OCI-LY3 (cell line): ENCODE data around the gene OSBPL8.
"Not testable (repeated sequence)": the region's sequence is repeated elsewhere in the genome, so short reads cannot be mapped to it uniquely, and the experiment has no call there.

Source experiments
- H2AFZ ChIP-seq: fragments of 200-600, 300-600 bp; shearing (Covaris generic); 2 replicates; pipeline ENCODE4 v1.6.0; 2014; ENCODE audit warnings: antibody characterized with exemption, low read depth, low read length
- H3K27ac ChIP-seq: fragments of 200-600, 300-600 bp; sonication (generic); 2 replicates; pipeline ENCODE4 v1.5.1; 2014; ENCODE audit warnings: mild to moderate bottlenecking, low read length, moderate library complexity, mixed read lengths
- H3K27me3 ChIP-seq: fragments of 200-600, 300-600 bp; sonication (generic); 2 replicates; pipeline ENCODE4 v1.6.1; 2014; ENCODE audit warnings: low read depth, low read length, mixed read lengths
- H3K36me3 ChIP-seq: fragments of 200-600, 300-600 bp; sonication (generic); replicated peaks from 2 replicates; pipeline ENCODE3; 2014; ENCODE audit warnings: low read depth, low read length, mixed read lengths
- H3K4me1 ChIP-seq: fragments of 300-600, 200-600 bp; sonication (generic); 2 replicates; pipeline ENCODE4 v1.6.1; 2014; ENCODE audit warnings: low read length, mixed read lengths
- H3K4me2 ChIP-seq: fragments of 200-600, 300-600 bp; sonication (generic); 2 replicates; pipeline ENCODE4 v1.6.1; 2014; ENCODE audit warnings: low read length, mixed read lengths
- H3K4me3 ChIP-seq: fragments of 300-600, 200-600 bp; sonication (generic); 2 replicates; pipeline ENCODE4 v1.5.1; 2014; ENCODE audit warnings: antibody characterized with exemption, mild to moderate bottlenecking, low read length, moderate library complexity
- H3K79me2 ChIP-seq: fragments of 300-600, 200-600 bp; shearing (Covaris generic); 2 replicates; pipeline ENCODE4 v1.6.1; 2014; ENCODE audit warnings: mild to moderate bottlenecking, low read length, mixed read lengths
- H3K9ac ChIP-seq: fragments of 300-600, 200-600 bp; shearing (Covaris generic); 2 replicates; pipeline ENCODE4 v1.6.0; 2014; ENCODE audit warnings: mild to moderate bottlenecking, low read length, moderate library complexity
- H3K9me3 ChIP-seq: fragments of 200-600, 300-600 bp; shearing (Covaris generic); 2 replicates; pipeline ENCODE4 v1.6.1; 2014; ENCODE audit warnings: low read length, mixed read lengths; ENCODE audit not compliant: insufficient read depth
- H4K20me1 ChIP-seq: fragments of 200-600, 300-600 bp; sonication (generic); 2 replicates; pipeline ENCODE4 v1.6.1; 2016; ENCODE audit warnings: low read length, mixed read lengths; ENCODE audit not compliant: insufficient read depth
- EZH2phosphoT487 ChIP-seq: fragments of 200-600 bp; shearing (Covaris generic); IDR thresholded peaks from 2 replicates; pipeline ENCODE4 v1.6.1; 2018; ENCODE audit warnings: antibody characterized with exemption, mixed run types, low read depth
- TF ChIP-seq, protein P1 (sequence below): fragments of 200-600, 300-600 bp; sonication (generic); IDR thresholded peaks from 2 replicates; pipeline ENCODE4 v1.5.1; 2014; ENCODE audit warnings: antibody characterized with exemption, low read length, low read depth

The OSBPL8 gene

DNA sequence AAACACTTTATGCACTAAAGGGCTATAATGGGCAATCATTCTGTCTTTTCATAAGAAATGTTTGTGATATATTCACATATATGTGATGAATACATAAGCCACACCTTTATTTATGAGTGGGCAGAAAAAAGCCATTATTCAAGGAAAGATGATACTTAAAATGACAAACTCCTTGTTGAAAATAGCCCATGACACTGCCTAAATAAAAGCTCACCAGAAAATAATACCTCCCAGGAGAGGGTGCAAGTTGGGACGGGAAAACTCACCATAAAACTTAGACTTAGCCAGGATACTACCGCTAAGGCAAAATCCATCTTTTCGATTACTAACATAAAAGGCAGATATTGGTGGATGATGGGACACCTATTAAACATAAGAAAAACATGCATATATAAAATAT is 175.6 kb downstream of the OSBPL8 start:
- Histone ChIP-seq H3K4me3 (no peak overlapping the region), H3K27ac (no peak overlapping the region), H3K36me3 (no peaks in the 10 kb centered on the region), H3K27me3 (no peaks in the 10 kb centered on the region), H3K9me3 (no peaks in the 10 kb centered on the region), H3K4me1 (no peaks in the 10 kb centered on the region), H3K4me2 (no peak overlapping the region), H3K79me2 (no peaks in the 10 kb centered on the region), H2AFZ (no peak overlapping the region), H4K20me1 (no peaks in the 10 kb centered on the region), H3K9ac (no peak overlapping the region)
- TF ChIP-seq, protein P1, sequence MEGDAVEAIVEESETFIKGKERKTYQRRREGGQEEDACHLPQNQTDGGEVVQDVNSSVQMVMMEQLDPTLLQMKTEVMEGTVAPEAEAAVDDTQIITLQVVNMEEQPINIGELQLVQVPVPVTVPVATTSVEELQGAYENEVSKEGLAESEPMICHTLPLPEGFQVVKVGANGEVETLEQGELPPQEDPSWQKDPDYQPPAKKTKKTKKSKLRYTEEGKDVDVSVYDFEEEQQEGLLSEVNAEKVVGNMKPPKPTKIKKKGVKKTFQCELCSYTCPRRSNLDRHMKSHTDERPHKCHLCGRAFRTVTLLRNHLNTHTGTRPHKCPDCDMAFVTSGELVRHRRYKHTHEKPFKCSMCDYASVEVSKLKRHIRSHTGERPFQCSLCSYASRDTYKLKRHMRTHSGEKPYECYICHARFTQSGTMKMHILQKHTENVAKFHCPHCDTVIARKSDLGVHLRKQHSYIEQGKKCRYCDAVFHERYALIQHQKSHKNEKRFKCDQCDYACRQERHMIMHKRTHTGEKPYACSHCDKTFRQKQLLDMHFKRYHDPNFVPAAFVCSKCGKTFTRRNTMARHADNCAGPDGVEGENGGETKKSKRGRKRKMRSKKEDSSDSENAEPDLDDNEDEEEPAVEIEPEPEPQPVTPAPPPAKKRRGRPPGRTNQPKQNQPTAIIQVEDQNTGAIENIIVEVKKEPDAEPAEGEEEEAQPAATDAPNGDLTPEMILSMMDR = no peak
- no peak for TF ChIP-seq EZH2phosphoT487

DNA sequence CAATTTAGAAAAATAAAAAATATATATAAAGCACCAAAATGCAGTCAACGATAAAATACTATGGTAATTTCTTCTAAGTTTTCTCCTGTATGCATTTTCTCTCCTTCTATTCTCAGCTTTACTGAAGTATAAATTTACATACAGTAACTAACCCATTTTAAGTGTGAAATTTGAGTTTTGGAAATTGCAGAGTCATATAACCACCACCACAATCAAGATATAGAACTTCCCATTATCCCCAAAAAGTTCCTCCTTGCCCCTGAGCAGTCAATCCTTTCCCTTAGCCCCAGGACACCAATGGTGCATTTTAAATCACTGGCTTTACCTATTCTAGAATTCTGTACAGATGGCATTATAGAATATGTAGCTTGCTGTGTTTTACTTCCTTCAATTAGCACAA is 180.3 kb downstream of the OSBPL8 start:
- no peaks in the 10 kb centered on the region for H4K20me1 ChIP-seq
- H3K4me1 ChIP-seq = no peaks in the 10 kb centered on the region
- H3K9me3 ChIP-seq = no peaks in the 10 kb centered on the region
- no peak overlapping the region for H2AFZ ChIP-seq
- no peak for TF ChIP-seq EZH2phosphoT487
- TF ChIP-seq, protein P1 = no peak
- H3K27ac ChIP-seq = no peak overlapping the region
- no peaks in the 10 kb centered on the region for H3K36me3 ChIP-seq
- H3K4me2 ChIP-seq = no peak overlapping the region
- H3K27me3 ChIP-seq = no peaks in the 10 kb centered on the region
- H3K4me3 ChIP-seq = no peak overlapping the region
- H3K9ac ChIP-seq = no peak overlapping the region
- no peaks in the 10 kb centered on the region for H3K79me2 ChIP-seq

DNA sequence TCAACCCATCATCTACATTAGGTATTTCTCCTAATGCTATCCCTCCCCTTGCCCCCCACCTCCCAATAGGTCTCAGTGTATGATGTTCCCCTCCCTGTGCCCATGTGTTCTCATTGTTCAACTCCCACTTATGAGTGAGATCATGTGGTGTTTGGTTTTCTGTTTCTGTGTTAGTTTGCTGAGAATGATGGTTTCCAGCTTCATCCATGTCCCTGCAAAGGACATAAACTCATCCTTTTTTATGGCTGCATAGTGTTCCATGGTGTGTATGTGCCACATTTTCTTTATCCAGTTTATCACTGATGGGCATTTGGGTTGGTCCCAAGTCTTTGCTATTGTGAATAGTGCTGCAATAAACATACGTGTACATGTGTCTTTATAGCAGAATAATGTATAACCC is 182.7 kb downstream of the OSBPL8 start:
- H3K27ac ChIP-seq, H3K4me2 ChIP-seq, H3K9ac ChIP-seq, H3K27me3 ChIP-seq, H3K36me3 ChIP-seq, H3K4me3 ChIP-seq, H4K20me1 ChIP-seq, H3K9me3 ChIP-seq, H2AFZ ChIP-seq, H3K79me2 ChIP-seq, H3K4me1 ChIP-seq: not testable (repeated sequence)

DNA sequence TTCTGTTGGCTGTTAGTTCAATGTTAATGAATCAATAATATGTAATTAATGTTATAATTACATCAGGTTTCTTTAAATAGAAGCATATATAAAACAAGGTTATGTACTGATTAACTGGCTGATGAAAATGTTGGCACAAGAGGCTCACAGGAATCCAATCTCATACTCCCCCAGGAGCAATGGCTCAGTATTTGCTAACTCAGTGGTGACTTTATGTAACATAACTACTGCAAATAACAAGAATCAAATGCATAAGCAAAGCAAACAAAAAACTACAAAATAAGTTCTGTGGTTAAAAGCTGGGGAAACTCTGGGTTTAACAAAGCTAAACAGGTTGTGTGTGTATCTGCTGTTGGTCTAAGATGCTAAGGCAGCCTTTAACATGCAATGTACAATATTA is 183.6 kb downstream of the OSBPL8 start:
- Histone ChIP-seq H3K27ac (no peak overlapping the region), H3K36me3 (no peaks in the 10 kb centered on the region), H3K9ac (no peak overlapping the region), H3K27me3 (no peaks in the 10 kb centered on the region), H3K4me1 (no peaks in the 10 kb centered on the region), H4K20me1 (no peaks in the 10 kb centered on the region), H2AFZ (no peak overlapping the region), H3K4me2 (no peak overlapping the region), H3K9me3 (no peaks in the 10 kb centered on the region), H3K79me2 (no peaks in the 10 kb centered on the region), H3K4me3 (no peak overlapping the region)
- no peak for TF ChIP-seq EZH2phosphoT487
- TF ChIP-seq, protein P1 = no peak

DNA sequence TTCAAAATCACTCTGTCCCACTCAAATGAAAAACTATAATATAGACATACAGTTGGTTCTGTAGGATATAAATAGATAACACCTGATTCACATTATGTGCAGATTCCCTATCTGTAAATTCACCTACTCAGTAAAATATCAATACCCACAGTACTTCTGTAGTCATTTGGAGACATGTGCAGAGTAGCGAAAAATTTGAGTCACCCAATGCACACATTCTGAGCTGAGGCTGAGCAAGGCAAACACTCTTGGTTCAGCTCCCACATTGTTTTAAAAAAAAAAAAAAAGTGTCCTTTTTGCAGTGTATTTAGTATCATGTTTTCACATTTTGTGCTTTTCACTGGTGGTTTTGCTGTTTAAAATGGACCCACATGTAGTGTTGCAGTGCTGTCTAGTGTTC is 184.1 kb downstream of the OSBPL8 start:
- Histone ChIP-seq H3K79me2 (no peaks in the 10 kb centered on the region), H3K9me3 (no peaks in the 10 kb centered on the region), H3K4me3 (no peak overlapping the region), H3K4me2 (no peak overlapping the region), H3K4me1 (no peaks in the 10 kb centered on the region), H3K27me3 (no peaks in the 10 kb centered on the region), H3K27ac (no peak overlapping the region), H4K20me1 (no peaks in the 10 kb centered on the region), H3K9ac (no peak overlapping the region), H3K36me3 (no peaks in the 10 kb centered on the region), H2AFZ (no peak overlapping the region)
- no peak for TF ChIP-seq EZH2phosphoT487
- TF ChIP-seq, protein P1 = no peak
